ENCODE data around the gene NCEH1. TPM values are rescaled to one million over a fixed set of nuclear protein-coding genes. Genes with fewer than 3 reads are reported as not detected.
A peak's percentile ranks its signal among the peaks of the same experiment; 100 is the strongest.

Gene NCEH1
- total RNA-seq, 2 donors from 2014 or later, result 6.9 to 10.1 TPM

- TF ChIP-seq CTCF (IDR thresholded peaks at IDR 0.05), result no peak
- TF ChIP-seq POLR2A (IDR thresholded peaks at IDR 0.05), result no peak
- Histone ChIP-seq H3K36me3 (replicated peaks in 1 of 2; ENCODE audit: insufficient read depth in 1 of 2, low read depth in 2 of 2) (no peaks in the 10 kb centered on the region), H3K4me1 (peaks cover 36% of the 10 kb centered on the region), H3K27me3 (no peaks in the 10 kb centered on the region), H3K9me3 (no peaks in the 10 kb centered on the region), H3K27ac (peak overlapping the region in 3 of 4 donors; percentile 61 to 82 (median 62)), H3K4me3 (no peak overlapping the region)
- ATAC-seq (no peak), DNase-seq (peak in 2 of 4 donors; percentile 30 to 57)
- intact Hi-C loops (cut with DNase I), result no loop called here
- WGBS, 2 donors, result 54 to 61% methylated on average over 6 of the region's 6 CpGs
Measured at GRCh38 chr3:172698631-172699030, 12.2 kb downstream of the NCEH1 start.

DNA sequence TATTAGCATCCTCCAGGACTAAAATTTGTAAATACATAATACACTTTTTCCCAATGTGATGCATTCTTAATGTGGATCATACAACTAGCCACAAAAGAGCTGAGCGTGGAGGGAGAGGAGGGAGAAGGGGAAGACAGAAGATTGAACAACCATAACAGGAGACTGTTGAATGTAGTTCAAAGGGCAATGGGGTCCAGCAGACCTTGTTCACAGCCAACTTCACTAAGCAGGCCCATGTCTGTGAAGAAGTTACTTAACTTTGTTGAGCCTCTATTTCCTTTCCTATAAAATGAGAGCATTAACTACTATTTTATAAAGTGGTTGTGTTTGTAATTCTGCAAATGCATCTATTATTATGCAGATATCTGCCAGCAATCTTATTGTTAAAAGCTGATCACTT lies 13.3 kb downstream of the NCEH1 start:
- intact Hi-C loops (cut with DNase I), result no loop called here
- DNase-seq (no peak), ATAC-seq (no peak)
- no peak overlapping the region for H3K4me3 ChIP-seq
- H3K4me1 ChIP-seq, result peaks cover 35% of the 10 kb centered on the region
- 68 to 100% methylated on average over 1 of the region's 1 CpG for WGBS, 2 donors
- peak overlapping the region in 3 of 4 donors; percentile 17 to 82 (median 62) for H3K27ac ChIP-seq
- no peak for TF ChIP-seq CTCF (IDR thresholded peaks at IDR 0.05)
- no peak for TF ChIP-seq POLR2A (IDR thresholded peaks at IDR 0.05)
- no peaks in the 10 kb centered on the region for H3K36me3 ChIP-seq (replicated peaks in 1 of 2; ENCODE audit: insufficient read depth in 1 of 2, low read depth in 2 of 2)
- no peaks in the 10 kb centered on the region for H3K27me3 ChIP-seq
- H3K9me3 ChIP-seq, result no peaks in the 10 kb centered on the region

DNA sequence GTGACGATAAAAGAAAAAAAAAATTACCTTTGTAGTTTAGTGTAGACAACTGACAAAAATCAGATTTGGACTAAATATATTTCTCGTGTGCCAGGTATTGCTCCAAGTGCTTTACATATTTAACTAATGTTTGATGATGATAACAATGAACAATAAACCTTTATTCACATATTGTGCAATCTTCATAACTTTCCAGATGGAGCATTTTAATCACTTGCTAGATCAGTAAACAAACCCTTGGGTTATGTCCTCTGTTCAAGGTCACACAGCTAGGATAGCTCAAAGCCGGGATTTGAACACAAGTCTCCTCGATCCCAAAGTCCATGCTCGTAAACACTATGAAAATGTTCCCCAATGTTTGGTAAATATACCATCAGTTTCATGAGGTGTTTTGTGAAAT lies 14.5 kb downstream of the NCEH1 start:
- Histone ChIP-seq H3K4me3 (no peak overlapping the region), H3K27me3 (no peaks in the 10 kb centered on the region), H3K9me3 (no peaks in the 10 kb centered on the region), H3K36me3 (replicated peaks in 1 of 2; ENCODE audit: insufficient read depth in 1 of 2, low read depth in 2 of 2) (no peaks in the 10 kb centered on the region), H3K27ac (peak overlapping the region in 3 of 4 donors; percentile 38 to 82 (median 62)), H3K4me1 (peaks cover 36% of the 10 kb centered on the region)
- DNase-seq (no peak), ATAC-seq (peak; percentile 76)
- TF ChIP-seq CTCF (IDR thresholded peaks at IDR 0.05) (no peak), POLR2A (IDR thresholded peaks at IDR 0.05) (no peak)
- intact Hi-C loops (cut with DNase I), result no loop called here
- WGBS, 2 donors, result 24 to 25% methylated on average over 5 of the region's 5 CpGs

DNA sequence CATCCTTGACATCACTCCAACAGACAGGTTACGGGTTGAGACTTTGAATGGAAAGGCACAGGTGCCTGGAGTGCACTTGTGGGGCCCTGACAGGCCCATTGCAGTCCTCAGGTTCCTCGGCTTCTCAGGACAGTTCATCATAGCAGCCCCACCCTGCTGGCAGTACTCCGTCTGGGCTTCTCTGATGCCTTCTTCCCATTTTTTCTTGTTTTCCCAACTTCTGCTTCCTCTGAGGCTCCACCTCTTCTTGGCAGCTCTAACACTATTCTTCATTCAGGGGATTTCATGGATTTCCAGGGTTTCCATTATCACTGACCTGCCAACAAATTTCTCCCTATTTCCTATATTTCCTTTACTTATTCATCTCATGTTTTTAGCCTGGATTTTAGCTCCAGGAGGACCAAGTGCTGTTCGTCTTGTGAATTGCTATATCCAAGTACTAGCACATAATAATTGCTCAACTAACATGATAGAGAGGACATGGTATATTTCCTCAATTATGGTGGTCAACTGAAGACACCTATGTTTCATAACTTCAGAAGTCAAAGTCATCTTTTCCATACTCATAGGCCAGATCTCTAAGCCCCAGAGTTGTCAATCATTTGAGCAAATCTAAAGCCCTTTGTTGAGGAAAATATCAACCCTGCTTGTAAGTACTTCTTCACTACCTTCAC lies 16.2 kb downstream of the NCEH1 start:
- no peak for ATAC-seq

More for the DNA sequence above, 16.2 kb downstream of the NCEH1 start:
- DNase-seq, result no peak
- H3K4me1 ChIP-seq, result peaks cover 40% of the 10 kb centered on the region
- intact Hi-C loops (cut with DNase I), result no loop called here
- H3K36me3 ChIP-seq (replicated peaks in 1 of 2; ENCODE audit: insufficient read depth in 1 of 2, low read depth in 2 of 2), result no peaks in the 10 kb centered on the region
- 88 to 93% methylated on average over 4 of the region's 4 CpGs for WGBS, 2 donors
- peak overlapping the region in 3 of 4 donors; percentile 38 to 82 (median 50) for H3K27ac ChIP-seq
- H3K4me3 ChIP-seq, result no peak overlapping the region
- no peaks in the 10 kb centered on the region for H3K27me3 ChIP-seq
- no peaks in the 10 kb centered on the region for H3K9me3 ChIP-seq
- TF ChIP-seq CTCF (IDR thresholded peaks at IDR 0.05) (no peak), POLR2A (IDR thresholded peaks at IDR 0.05) (no peak)
